IMR-90 (cell line): Measurements from ENCODE around the gene NXPE4.

Experiments used
- BHLHE40 ChIP-seq: fragments of 150-350 bp; IDR thresholded peaks from 2 replicates; pipeline ENCODE4 v1.6.1; 2016; ENCODE audit warnings: mild to moderate bottlenecking, low read depth, low read length
- CHD1 ChIP-seq: IDR thresholded peaks from 2 replicates; pipeline ENCODE4 v1.6.1; 2012; ENCODE audit warnings: low read depth, low read length, improper control_type of control experiment
- CTCF ChIP-seq: conservative IDR thresholded peaks from 2 replicates; pipeline ENCODE4 v1.5.1; 2012; ENCODE audit warnings: mild to moderate bottlenecking, low read depth, low read length, improper control_type of control experiment
- ELK1 ChIP-seq: fragments of 150-350 bp; IDR thresholded peaks from 2 replicates; pipeline ENCODE4 v1.6.1; 2016; ENCODE audit warnings: low read depth, mild to moderate bottlenecking, low read length, moderate library complexity, borderline replicate concordance
- MAFK ChIP-seq: IDR thresholded peaks from 2 replicates; pipeline ENCODE4 v1.6.1; 2012; ENCODE audit warnings: low read depth, low read length, improper control_type of control experiment
- MAZ ChIP-seq: IDR thresholded peaks from 2 replicates; pipeline ENCODE4 v1.6.1; 2012; ENCODE audit warnings: low read depth, mild to moderate bottlenecking, low read length, improper control_type of control experiment, moderate library complexity, borderline replicate concordance
- MXI1 ChIP-seq: IDR thresholded peaks from 2 replicates; pipeline ENCODE4 v1.6.1; 2012; ENCODE audit warnings: low read depth, mild to moderate bottlenecking, low read length, moderate library complexity, borderline replicate concordance
- NFE2L2 ChIP-seq: fragments of 150-350 bp; IDR thresholded peaks from 2 replicates; pipeline ENCODE4 v1.6.1; 2016; ENCODE audit warnings: low read depth, mild to moderate bottlenecking, low read length
- POLR2A ChIP-seq: IDR thresholded peaks from 2 replicates; pipeline ENCODE4 v1.6.1; 2012; ENCODE audit warnings: mild to moderate bottlenecking, low read depth, low read length
- RAD21 ChIP-seq: IDR thresholded peaks from 2 replicates; pipeline ENCODE4 v1.6.1; 2012; ENCODE audit warnings: low read length, improper control_type of control experiment
- RCOR1 ChIP-seq: IDR thresholded peaks from 2 replicates; pipeline ENCODE4 v1.6.1; 2012; ENCODE audit warnings: mild to moderate bottlenecking, low read length, improper control_type of control experiment; ENCODE audit not compliant: insufficient replicate concordance
- RFX5 ChIP-seq: IDR thresholded peaks from 2 replicates; pipeline ENCODE4 v1.8.0; 2012; ENCODE audit warnings: low read depth, mild to moderate bottlenecking, low read length, moderate library complexity
- SMC3 ChIP-seq: fragments of 150-350 bp; IDR thresholded peaks from 2 replicates; pipeline ENCODE4 v1.6.1; 2016; ENCODE audit warnings: low read depth, mild to moderate bottlenecking, antibody characterized with exemption, low read length, moderate library complexity
- TF ChIP-seq, protein P1 (sequence below): fragments of 150-350 bp; IDR thresholded peaks from 2 replicates; pipeline ENCODE4 v1.6.1; 2017; ENCODE audit warnings: mild to moderate bottlenecking, antibody characterized with exemption, low read length, low read depth

- TF ChIP-seq POLR2A (no peak), CTCF (no peak), CHD1 (no peak), NFE2L2 (no peak), RCOR1 (no peak), SMC3 (no peak), MAFK (no peak), BHLHE40 (no peak), RAD21 (no peak), ELK1 (no peak), MXI1 (no peak), RFX5 (no peak), MAZ (no peak)
- TF ChIP-seq, protein P1, sequence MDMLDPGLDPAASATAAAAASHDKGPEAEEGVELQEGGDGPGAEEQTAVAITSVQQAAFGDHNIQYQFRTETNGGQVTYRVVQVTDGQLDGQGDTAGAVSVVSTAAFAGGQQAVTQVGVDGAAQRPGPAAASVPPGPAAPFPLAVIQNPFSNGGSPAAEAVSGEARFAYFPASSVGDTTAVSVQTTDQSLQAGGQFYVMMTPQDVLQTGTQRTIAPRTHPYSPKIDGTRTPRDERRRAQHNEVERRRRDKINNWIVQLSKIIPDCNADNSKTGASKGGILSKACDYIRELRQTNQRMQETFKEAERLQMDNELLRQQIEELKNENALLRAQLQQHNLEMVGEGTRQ: no peak
Measured at GRCh38 chr11:114623720-114624119, 28.1 kb upstream of the NXPE4 start.
